Measurements from ENCODE around the gene KRT8. TPM values are rescaled to one million over a fixed set of nuclear protein-coding genes. Genes with fewer than 3 reads are reported as not detected.

KRT8 gene
- total and polyA plus RNA-seq, 2 of the 13 experiments (the other 11 are each of a cell fraction or from before 2014, with no cell fraction given), result 498 to 718 TPM

DNA sequence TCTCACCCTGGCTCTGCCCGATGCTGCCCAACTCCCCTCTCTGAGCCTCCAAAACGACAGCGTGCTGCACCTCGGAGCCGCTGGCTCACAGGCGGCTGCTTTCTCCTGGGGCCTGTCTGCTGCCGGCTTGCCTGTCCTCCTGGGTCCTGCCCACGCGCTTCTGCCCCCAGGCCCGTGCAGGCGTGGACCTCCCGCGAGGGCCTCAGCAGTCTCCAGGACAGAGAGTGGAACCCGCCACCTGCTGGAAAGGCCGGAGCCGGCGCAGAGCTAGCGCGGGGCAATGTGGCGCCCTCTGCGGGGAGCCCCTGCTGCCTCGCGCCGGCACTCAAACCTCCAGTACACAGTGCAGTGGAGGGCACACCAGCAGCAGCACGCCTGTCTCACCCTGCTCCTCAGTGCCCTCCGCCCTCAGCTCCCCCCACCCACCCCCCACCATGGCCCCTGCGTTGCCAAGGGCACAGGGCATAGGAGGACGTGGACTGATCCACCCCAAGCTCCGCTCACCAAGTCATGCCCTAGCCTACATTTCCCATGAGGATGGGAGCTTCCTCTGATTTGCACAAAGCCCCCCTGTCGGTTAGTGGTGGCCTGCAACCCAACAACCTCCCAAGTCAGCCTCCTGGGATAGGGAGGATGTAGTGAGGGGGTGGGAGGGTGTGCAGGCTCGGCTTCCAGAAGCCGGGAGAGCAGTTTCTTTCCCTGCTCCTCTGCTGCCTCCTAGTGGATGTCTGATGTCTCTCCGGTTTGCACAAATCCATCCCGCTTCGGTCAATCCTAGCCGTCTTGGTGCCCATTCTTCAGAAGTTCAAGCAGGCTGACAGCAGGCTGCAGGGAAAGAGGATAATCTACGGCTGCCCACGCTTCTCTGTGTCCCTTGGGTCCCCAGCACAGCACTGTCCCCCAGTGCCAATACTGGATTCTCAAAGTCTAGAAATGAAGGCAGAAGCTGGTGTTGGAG lies 25.2 kb downstream of the KRT8 start (continued):
- TF ChIP-seq, protein P1, sequence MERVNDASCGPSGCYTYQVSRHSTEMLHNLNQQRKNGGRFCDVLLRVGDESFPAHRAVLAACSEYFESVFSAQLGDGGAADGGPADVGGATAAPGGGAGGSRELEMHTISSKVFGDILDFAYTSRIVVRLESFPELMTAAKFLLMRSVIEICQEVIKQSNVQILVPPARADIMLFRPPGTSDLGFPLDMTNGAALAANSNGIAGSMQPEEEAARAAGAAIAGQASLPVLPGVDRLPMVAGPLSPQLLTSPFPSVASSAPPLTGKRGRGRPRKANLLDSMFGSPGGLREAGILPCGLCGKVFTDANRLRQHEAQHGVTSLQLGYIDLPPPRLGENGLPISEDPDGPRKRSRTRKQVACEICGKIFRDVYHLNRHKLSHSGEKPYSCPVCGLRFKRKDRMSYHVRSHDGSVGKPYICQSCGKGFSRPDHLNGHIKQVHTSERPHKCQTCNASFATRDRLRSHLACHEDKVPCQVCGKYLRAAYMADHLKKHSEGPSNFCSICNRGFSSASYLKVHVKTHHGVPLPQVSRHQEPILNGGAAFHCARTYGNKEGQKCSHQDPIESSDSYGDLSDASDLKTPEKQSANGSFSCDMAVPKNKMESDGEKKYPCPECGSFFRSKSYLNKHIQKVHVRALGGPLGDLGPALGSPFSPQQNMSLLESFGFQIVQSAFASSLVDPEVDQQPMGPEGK (CRISPR knock-in tag; IDR thresholded peaks at IDR 0.05), result no peak
- TF ChIP-seq, protein P2, sequence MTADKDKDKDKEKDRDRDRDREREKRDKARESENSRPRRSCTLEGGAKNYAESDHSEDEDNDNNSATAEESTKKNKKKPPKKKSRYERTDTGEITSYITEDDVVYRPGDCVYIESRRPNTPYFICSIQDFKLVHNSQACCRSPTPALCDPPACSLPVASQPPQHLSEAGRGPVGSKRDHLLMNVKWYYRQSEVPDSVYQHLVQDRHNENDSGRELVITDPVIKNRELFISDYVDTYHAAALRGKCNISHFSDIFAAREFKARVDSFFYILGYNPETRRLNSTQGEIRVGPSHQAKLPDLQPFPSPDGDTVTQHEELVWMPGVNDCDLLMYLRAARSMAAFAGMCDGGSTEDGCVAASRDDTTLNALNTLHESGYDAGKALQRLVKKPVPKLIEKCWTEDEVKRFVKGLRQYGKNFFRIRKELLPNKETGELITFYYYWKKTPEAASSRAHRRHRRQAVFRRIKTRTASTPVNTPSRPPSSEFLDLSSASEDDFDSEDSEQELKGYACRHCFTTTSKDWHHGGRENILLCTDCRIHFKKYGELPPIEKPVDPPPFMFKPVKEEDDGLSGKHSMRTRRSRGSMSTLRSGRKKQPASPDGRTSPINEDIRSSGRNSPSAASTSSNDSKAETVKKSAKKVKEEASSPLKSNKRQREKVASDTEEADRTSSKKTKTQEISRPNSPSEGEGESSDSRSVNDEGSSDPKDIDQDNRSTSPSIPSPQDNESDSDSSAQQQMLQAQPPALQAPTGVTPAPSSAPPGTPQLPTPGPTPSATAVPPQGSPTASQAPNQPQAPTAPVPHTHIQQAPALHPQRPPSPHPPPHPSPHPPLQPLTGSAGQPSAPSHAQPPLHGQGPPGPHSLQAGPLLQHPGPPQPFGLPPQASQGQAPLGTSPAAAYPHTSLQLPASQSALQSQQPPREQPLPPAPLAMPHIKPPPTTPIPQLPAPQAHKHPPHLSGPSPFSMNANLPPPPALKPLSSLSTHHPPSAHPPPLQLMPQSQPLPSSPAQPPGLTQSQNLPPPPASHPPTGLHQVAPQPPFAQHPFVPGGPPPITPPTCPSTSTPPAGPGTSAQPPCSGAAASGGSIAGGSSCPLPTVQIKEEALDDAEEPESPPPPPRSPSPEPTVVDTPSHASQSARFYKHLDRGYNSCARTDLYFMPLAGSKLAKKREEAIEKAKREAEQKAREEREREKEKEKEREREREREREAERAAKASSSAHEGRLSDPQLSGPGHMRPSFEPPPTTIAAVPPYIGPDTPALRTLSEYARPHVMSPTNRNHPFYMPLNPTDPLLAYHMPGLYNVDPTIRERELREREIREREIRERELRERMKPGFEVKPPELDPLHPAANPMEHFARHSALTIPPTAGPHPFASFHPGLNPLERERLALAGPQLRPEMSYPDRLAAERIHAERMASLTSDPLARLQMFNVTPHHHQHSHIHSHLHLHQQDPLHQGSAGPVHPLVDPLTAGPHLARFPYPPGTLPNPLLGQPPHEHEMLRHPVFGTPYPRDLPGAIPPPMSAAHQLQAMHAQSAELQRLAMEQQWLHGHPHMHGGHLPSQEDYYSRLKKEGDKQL (CRISPR knock-in tag; IDR thresholded peaks at IDR 0.05; ENCODE audit: low read depth), result no peak
- TF ChIP-seq, protein P3, sequence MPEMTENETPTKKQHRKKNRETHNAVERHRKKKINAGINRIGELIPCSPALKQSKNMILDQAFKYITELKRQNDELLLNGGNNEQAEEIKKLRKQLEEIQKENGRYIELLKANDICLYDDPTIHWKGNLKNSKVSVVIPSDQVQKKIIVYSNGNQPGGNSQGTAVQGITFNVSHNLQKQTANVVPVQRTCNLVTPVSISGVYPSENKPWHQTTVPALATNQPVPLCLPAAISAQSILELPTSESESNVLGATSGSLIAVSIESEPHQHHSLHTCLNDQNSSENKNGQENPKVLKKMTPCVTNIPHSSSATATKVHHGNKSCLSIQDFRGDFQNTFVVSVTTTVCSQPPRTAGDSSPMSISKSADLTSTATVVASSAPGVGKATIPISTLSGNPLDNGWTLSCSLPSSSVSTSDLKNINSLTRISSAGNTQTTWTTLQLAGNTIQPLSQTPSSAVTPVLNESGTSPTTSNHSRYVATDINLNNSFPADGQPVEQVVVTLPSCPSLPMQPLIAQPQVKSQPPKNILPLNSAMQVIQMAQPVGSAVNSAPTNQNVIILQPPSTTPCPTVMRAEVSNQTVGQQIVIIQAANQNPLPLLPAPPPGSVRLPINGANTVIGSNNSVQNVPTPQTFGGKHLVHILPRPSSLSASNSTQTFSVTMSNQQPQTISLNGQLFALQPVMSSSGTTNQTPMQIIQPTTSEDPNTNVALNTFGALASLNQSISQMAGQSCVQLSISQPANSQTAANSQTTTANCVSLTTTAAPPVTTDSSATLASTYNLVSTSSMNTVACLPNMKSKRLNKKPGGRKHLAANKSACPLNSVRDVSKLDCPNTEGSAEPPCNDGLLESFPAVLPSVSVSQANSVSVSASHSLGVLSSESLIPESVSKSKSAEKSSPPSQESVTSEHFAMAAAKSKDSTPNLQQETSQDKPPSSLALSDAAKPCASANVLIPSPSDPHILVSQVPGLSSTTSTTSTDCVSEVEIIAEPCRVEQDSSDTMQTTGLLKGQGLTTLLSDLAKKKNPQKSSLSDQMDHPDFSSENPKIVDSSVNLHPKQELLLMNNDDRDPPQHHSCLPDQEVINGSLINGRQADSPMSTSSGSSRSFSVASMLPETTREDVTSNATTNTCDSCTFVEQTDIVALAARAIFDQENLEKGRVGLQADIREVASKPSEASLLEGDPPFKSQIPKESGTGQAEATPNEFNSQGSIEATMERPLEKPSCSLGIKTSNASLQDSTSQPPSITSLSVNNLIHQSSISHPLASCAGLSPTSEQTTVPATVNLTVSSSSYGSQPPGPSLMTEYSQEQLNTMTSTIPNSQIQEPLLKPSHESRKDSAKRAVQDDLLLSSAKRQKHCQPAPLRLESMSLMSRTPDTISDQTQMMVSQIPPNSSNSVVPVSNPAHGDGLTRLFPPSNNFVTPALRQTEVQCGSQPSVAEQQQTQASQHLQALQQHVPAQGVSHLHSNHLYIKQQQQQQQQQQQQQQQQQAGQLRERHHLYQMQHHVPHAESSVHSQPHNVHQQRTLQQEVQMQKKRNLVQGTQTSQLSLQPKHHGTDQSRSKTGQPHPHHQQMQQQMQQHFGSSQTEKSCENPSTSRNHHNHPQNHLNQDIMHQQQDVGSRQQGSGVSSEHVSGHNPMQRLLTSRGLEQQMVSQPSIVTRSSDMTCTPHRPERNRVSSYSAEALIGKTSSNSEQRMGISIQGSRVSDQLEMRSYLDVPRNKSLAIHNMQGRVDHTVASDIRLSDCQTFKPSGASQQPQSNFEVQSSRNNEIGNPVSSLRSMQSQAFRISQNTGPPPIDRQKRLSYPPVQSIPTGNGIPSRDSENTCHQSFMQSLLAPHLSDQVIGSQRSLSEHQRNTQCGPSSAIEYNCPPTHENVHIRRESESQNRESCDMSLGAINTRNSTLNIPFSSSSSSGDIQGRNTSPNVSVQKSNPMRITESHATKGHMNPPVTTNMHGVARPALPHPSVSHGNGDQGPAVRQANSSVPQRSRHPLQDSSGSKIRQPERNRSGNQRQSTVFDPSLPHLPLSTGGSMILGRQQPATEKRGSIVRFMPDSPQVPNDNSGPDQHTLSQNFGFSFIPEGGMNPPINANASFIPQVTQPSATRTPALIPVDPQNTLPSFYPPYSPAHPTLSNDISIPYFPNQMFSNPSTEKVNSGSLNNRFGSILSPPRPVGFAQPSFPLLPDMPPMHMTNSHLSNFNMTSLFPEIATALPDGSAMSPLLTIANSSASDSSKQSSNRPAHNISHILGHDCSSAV (CRISPR knock-in tag; IDR thresholded peaks at IDR 0.05; ENCODE audit: borderline replicate concordance), result no peak
- TF ChIP-seq, protein P4, sequence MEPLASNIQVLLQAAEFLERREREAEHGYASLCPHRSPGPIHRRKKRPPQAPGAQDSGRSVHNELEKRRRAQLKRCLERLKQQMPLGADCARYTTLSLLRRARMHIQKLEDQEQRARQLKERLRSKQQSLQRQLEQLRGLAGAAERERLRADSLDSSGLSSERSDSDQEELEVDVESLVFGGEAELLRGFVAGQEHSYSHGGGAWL (CRISPR knock-in tag; IDR thresholded peaks at IDR 0.05), result no peak
- TF ChIP-seq POLR2A (IDR thresholded peaks at IDR 0.05; ENCODE audit: insufficient read depth in 1 of 2, low read depth in 2 of 2, low read length in 2 of 2) (no peak), GABPA (IDR thresholded peaks at IDR 0.05; ENCODE audit: low read depth, low read length) (no peak), GABPA (CRISPR knock-in tag; IDR thresholded peaks at IDR 0.05; ENCODE audit: low read depth) (no peak), SOX6 (IDR thresholded peaks at IDR 0.05) (no peak), SOX6 (CRISPR knock-in tag; IDR thresholded peaks at IDR 0.05) (peak; percentile 29; the same call in 1 of the 2 replicates), NFIC (IDR thresholded peaks at IDR 0.05; ENCODE audit: low read length) (no peak)
